H9 (cell line): Measurements from ENCODE around the gene GTF3C5. TPM values are rescaled to one million over a fixed set of nuclear protein-coding genes. Genes with fewer than 3 reads are reported as not detected.

Source experiments
- DNase-seq: peaks from one replicate; pipeline ENCODE4 v3.0.0-alpha.2; 2017
- H2AFZ ChIP-seq: one replicate; pipeline ENCODE4 v1.6.1; 2013; ENCODE audit warnings: mild to moderate bottlenecking, low read length, control low read depth, moderate library complexity
- H2AK5ac ChIP-seq: 2 replicates; pipeline ENCODE4 v1.6.1; 2013; ENCODE audit warnings: low read length, control low read depth, mixed read lengths; ENCODE audit not compliant: insufficient read length
- H2BK120ac ChIP-seq: one replicate; pipeline ENCODE4 v1.6.1; 2013; ENCODE audit warnings: low read depth, mild to moderate bottlenecking, low read length, control low read depth, inconsistent platforms; ENCODE audit not compliant: poor library complexity, severe bottlenecking
- H2BK12ac ChIP-seq: 2 replicates; pipeline ENCODE4 v1.6.1; 2013; ENCODE audit warnings: low read length, control low read depth, mixed read lengths, low read depth; ENCODE audit not compliant: insufficient read length
- H2BK15ac ChIP-seq: 2 replicates; pipeline ENCODE4 v1.6.1; 2013; ENCODE audit warnings: low read depth, low read length, control low read depth
- H2BK20ac ChIP-seq: one replicate; pipeline ENCODE4 v1.6.1; 2013; ENCODE audit warnings: low read depth, mild to moderate bottlenecking, low read length, control low read depth, inconsistent platforms; ENCODE audit not compliant: poor library complexity, severe bottlenecking
- H2BK5ac ChIP-seq: 2 replicates; pipeline ENCODE4 v1.6.1; 2013; ENCODE audit warnings: low read length, control low read depth, mixed read lengths; ENCODE audit not compliant: insufficient read length
- H3K14ac ChIP-seq: 2 replicates; pipeline ENCODE4 v1.6.1; 2013; ENCODE audit warnings: low read length, control low read depth; ENCODE audit not compliant: insufficient read depth
- H3K18ac ChIP-seq: 2 replicates; pipeline ENCODE4 v1.6.1; 2013; ENCODE audit warnings: low read depth, mild to moderate bottlenecking, mixed read lengths, low read length, control low read depth; ENCODE audit not compliant: insufficient read length
- H3K23ac ChIP-seq: 2 replicates; pipeline ENCODE4 v1.6.1; 2013; ENCODE audit warnings: low read length, control low read depth, mixed read lengths, low read depth; ENCODE audit not compliant: insufficient read length
- H3K23me2 ChIP-seq: 2 replicates; pipeline ENCODE4 v1.6.1; 2013; ENCODE audit warnings: low read depth, mild to moderate bottlenecking, mixed read lengths, low read length, control low read depth; ENCODE audit not compliant: insufficient read length, poor library complexity, severe bottlenecking
- H3K27ac ChIP-seq: 2 replicates; pipeline ENCODE4 v1.5.1; 2013; ENCODE audit warnings: low read length, control low read depth, mixed read lengths, low read depth; ENCODE audit not compliant: insufficient read length
- H3K27me3 ChIP-seq: 2 replicates; pipeline ENCODE4 v1.6.1; 2013; ENCODE audit warnings: low read length, control low read depth, inconsistent platforms; ENCODE audit not compliant: insufficient read depth
- H3K4ac ChIP-seq: 2 replicates; pipeline ENCODE4 v1.6.1; 2013; ENCODE audit warnings: low read depth, mild to moderate bottlenecking, control low read depth, inconsistent platforms, low read length, moderate library complexity
- H3K4me1 ChIP-seq: 2 replicates; pipeline ENCODE4 v1.6.1; 2013; ENCODE audit warnings: low read length, control low read depth, inconsistent platforms; ENCODE audit not compliant: insufficient read depth
- H3K4me2 ChIP-seq: 2 replicates; pipeline ENCODE4 v1.6.1; 2013; ENCODE audit warnings: low read length, control low read depth, mixed read lengths; ENCODE audit not compliant: insufficient read length, insufficient read depth
- H3K56ac ChIP-seq: 2 replicates; pipeline ENCODE4 v1.6.1; 2013; ENCODE audit warnings: low read depth, mild to moderate bottlenecking, mixed read lengths, low read length, control low read depth; ENCODE audit not compliant: insufficient read length
- H3K79me1 ChIP-seq: 2 replicates; pipeline ENCODE4 v1.6.1; 2013; ENCODE audit warnings: low read depth, mild to moderate bottlenecking, moderate library complexity, low read length, control low read depth, inconsistent platforms; ENCODE audit not compliant: insufficient read depth, poor library complexity, severe bottlenecking
- H3K79me2 ChIP-seq: 2 replicates; pipeline ENCODE4 v1.6.1; 2013; ENCODE audit warnings: low read length, control low read depth, inconsistent platforms; ENCODE audit not compliant: insufficient read depth
- H3K9ac ChIP-seq: 2 replicates; pipeline ENCODE4 v1.6.1; 2013; ENCODE audit warnings: low read length, control low read depth, mixed read lengths; ENCODE audit not compliant: insufficient read length; ENCODE audit errors: extremely low read depth
- H3K9me3 ChIP-seq: one replicate; pipeline ENCODE4 v1.6.1; 2013; ENCODE audit warnings: low read depth, low read length, inconsistent platforms; ENCODE audit not compliant: control insufficient read depth
- H3T11ph ChIP-seq: one replicate; pipeline ENCODE4 v1.6.1; 2013; ENCODE audit warnings: mild to moderate bottlenecking, low read length, control low read depth, inconsistent platforms
- H4K20me1 ChIP-seq: one replicate; pipeline ENCODE4 v1.6.1; 2013; ENCODE audit not compliant: control insufficient read depth, insufficient read length, insufficient read depth
- H4K5ac ChIP-seq: 2 replicates; pipeline ENCODE4 v1.6.1; 2013; ENCODE audit warnings: low read depth, mild to moderate bottlenecking, mixed read lengths, low read length, control low read depth; ENCODE audit not compliant: insufficient read length
- H4K8ac ChIP-seq: replicated peaks from 2 replicates; pipeline ENCODE4 v1.6.1; 2013; ENCODE audit warnings: low read length, control low read depth, mixed read lengths, low read depth; ENCODE audit not compliant: insufficient read length
- H4K91ac ChIP-seq: 2 replicates; pipeline ENCODE4 v1.6.1; 2013; ENCODE audit warnings: low read depth, mild to moderate bottlenecking, moderate library complexity, mixed read lengths, low read length, control low read depth; ENCODE audit not compliant: insufficient read length
- H3K27ac Mint-ChIP-seq, 3 experiments: 2 replicates in 2 of 3; 3 replicates in 1 of 3; pipeline ENCODE4 v1.8.0; 2020 to 2021; ENCODE audit warnings: mixed read lengths in 3 of 3, mild to moderate bottlenecking in 1 of 3, moderate library complexity in 1 of 3
- H3K27me3 Mint-ChIP-seq: 2 replicates; pipeline ENCODE4 v1.8.0; 2021; ENCODE audit warnings: low read depth, mild to moderate bottlenecking, moderate library complexity, mixed read lengths
- H3K36me3 Mint-ChIP-seq, 3 experiments: 2 replicates in 2 of 3; 3 replicates in 1 of 3; pipeline ENCODE4 v1.8.0; 2020 to 2021; ENCODE audit warnings: low read depth in 3 of 3, mixed read lengths in 3 of 3; ENCODE audit not compliant: insufficient read depth in 1 of 3
- H3K4me1 Mint-ChIP-seq, 2 experiments: 2 replicates each; pipeline ENCODE4 v1.8.0; 2020; ENCODE audit warnings: mixed read lengths in 2 of 2
- H3K4me3 Mint-ChIP-seq, 2 experiments: 2 replicates in 1 of 2; 3 replicates in 1 of 2; pipeline ENCODE4 v1.8.0; 2020 to 2021; ENCODE audit warnings: mild to moderate bottlenecking in 2 of 2, mixed read lengths in 2 of 2, moderate library complexity in 1 of 2
- H3K9me3 Mint-ChIP-seq, 2 experiments: 2 replicates in 1 of 2; 3 replicates in 1 of 2; pipeline ENCODE4 v1.8.0; 2020; ENCODE audit warnings: mild to moderate bottlenecking in 2 of 2, mixed read lengths in 2 of 2, moderate library complexity in 1 of 2
- CTCF ChIP-seq: fragments of 200-600 bp; sonication (generic); conservative IDR thresholded peaks from 3 replicates; pipeline ENCODE4 v1.8.0; 2021; ENCODE audit warnings: antibody characterized with exemption, mild to moderate bottlenecking
- WGBS: extraction: QIAGEN DNeasy Blood & Tissue Kit; methylation state at CpG from one replicate; pipeline ENCODE4 v1.1.7; 2013; ENCODE audit warnings: missing lambda C conversion rate, low lambda C conversion rate, mixed read lengths; ENCODE audit not compliant: insufficient read length; ENCODE audit errors: extremely low coverage; 5-methylcytosine and 5-hydroxymethylcytosine counted together
- total RNA-seq: library from RNA; stranded (reverse); gene quantifications from 2 replicates; pipeline ENCODE4 v1.2.1, GENCODE V29; 2021

Gene GTF3C5
- total RNA-seq, 1 experiment from 2014 or later: 88.9 TPM

DNA sequence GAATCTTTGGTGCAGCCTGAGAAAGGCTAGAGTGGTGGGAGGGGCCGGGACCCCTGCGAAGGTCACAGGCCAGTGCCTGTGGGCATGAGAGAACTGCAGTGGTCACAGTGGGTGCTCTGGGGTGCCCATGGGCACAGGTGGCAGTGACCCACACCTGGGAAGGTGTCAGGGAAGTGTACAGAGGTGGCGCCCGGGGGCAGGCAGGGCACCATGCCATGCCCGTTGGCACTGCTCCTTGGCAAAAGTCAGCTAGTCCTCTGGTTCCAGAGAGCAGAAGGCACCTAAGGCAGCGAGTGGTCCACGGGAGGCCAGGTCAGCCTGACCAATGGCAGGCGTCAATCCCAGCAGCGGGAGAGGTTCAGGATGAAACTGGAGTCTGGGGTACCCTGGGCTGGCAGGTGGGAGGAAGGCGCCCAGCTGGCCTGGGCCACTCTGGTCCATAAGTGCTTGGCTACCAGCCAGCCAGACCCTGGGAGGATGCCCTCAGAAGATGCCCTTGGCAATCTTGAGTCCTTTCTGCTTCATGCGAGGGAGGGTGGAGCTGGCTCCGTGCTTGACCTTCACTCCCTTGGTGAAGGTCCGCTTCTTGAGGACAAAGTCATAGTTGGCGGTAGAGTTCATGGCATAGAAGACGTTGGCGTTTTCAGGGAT, 67.4 kb downstream of the GTF3C5 start:
- no peak overlapping the region for H4K5ac ChIP-seq
- H2BK12ac ChIP-seq: no peak overlapping the region
- H3T11ph ChIP-seq: no peak overlapping the region
- no peak overlapping the region for H2BK20ac ChIP-seq
- no peaks in the 10 kb centered on the region for H3K27me3 ChIP-seq
- no peak overlapping the region for H3K9ac ChIP-seq
- no peak overlapping the region for H4K8ac ChIP-seq
- H3K9me3 ChIP-seq: no peaks in the 10 kb centered on the region
- H2BK5ac ChIP-seq: no peak overlapping the region
- no peak overlapping the region for H3K56ac ChIP-seq
- Mint-ChIP-seq H3K4me3 (no peak overlapping the region; a peak in 1 of 5 replicates), H3K9me3 (peaks cover 22% of the 10 kb centered on the region in 2 experiments), H3K27me3 (peaks cover 6% of the 10 kb centered on the region), H3K36me3 (peaks cover 48 to 66% (median 61%) of the 10 kb centered on the region in 3 experiments), H3K4me1 (no peaks in the 10 kb centered on the region), H3K27ac (no peak overlapping the region)
- H2AFZ ChIP-seq: no peak overlapping the region
- no CpG with 5 or more reads among the region's 16 CpGs for WGBS
- no peak overlapping the region for H2BK15ac ChIP-seq
- H3K4me2 ChIP-seq: no peak overlapping the region
- no peaks in the 10 kb centered on the region; the same call in 1 of the 2 replicates for H3K79me2 ChIP-seq
- H3K27ac ChIP-seq: no peak overlapping the region
- H3K18ac ChIP-seq: no peak overlapping the region
- H4K20me1 ChIP-seq: no peaks in the 10 kb centered on the region
- no peak overlapping the region for H3K4ac ChIP-seq
- no peaks in the 10 kb centered on the region for H3K79me1 ChIP-seq
- no peak overlapping the region for H3K23ac ChIP-seq
- H3K4me1 ChIP-seq: no peaks in the 10 kb centered on the region
- H2BK120ac ChIP-seq: no peak overlapping the region
- no peak overlapping the region for H2AK5ac ChIP-seq
- no peaks in the 10 kb centered on the region for H3K23me2 ChIP-seq
- H4K91ac ChIP-seq: no peak overlapping the region
- no peak overlapping the region for H3K14ac ChIP-seq
- DNase-seq: no peak
- TF ChIP-seq CTCF: no peak
